ENCODE data around the gene FLAD1. TPM values are rescaled to one million over a fixed set of nuclear protein-coding genes. Genes with fewer than 3 reads are reported as not detected.

FLAD1 gene
- total RNA-seq, 4 donors from 2014 or later: 12.6 to 33.8 (median 20.7) TPM

- Histone ChIP-seq H3K27me3 (no peaks in the 10 kb centered on the region), H3K36me3 (no peaks in the 10 kb centered on the region), H3K4me1 (peaks cover 0 to 10% of the 10 kb centered on the region in 2 donors), H3K4me3 (no peak overlapping the region), H3K27ac (peak overlapping the region in 1 of 2 donors; percentile 57), H3K9me3 (no peaks in the 10 kb centered on the region)
- TF ChIP-seq CTCF (IDR thresholded peaks at IDR 0.05) (no peak), POLR2A (IDR thresholded peaks at IDR 0.05) (no peak)
- no peak for DNase-seq
- intact Hi-C loops (cut with DNase I; ENCODE audit: low total_unique reads): loop anchor here (5.0 kb wide), 1 partner anchor 49 kb away; the partner anchor contains the start of gene PYGO2
Measured at GRCh38 chr1:155011004-155011416, 27.9 kb downstream of the FLAD1 start.

- intact Hi-C loops (cut with DNase I; ENCODE audit: low total_unique reads): loop anchor here (5.0 kb wide), 1 partner anchor 49 kb away; the partner anchor contains the start of gene PYGO2
- Histone ChIP-seq H3K9me3 (no peaks in the 10 kb centered on the region), H3K36me3 (no peaks in the 10 kb centered on the region), H3K27me3 (no peaks in the 10 kb centered on the region), H3K4me1 (peaks cover 0 to 10% of the 10 kb centered on the region in 2 donors), H3K27ac (peak overlapping the region; percentile 14 to 57), H3K4me3 (no peak overlapping the region)
- no peak for DNase-seq
- TF ChIP-seq POLR2A (IDR thresholded peaks at IDR 0.05) (no peak), CTCF (IDR thresholded peaks at IDR 0.05) (no peak)
Measured at GRCh38 chr1:155011437-155012025, 28.4 kb downstream of the FLAD1 start.

- TF ChIP-seq POLR2A (IDR thresholded peaks at IDR 0.05) (no peak), CTCF (IDR thresholded peaks at IDR 0.05) (no peak)
- Histone ChIP-seq H3K36me3 (no peaks in the 10 kb centered on the region), H3K9me3 (no peaks in the 10 kb centered on the region), H3K27ac (peak overlapping the region; percentile 14 to 57), H3K4me1 (peaks cover 0 to 10% of the 10 kb centered on the region in 2 donors), H3K27me3 (no peaks in the 10 kb centered on the region), H3K4me3 (no peak overlapping the region)
- intact Hi-C loops (cut with DNase I; ENCODE audit: low total_unique reads): loop anchor here (5.0 kb wide), 1 partner anchor 50 kb away; the partner anchor contains the start of gene PYGO2
- DNase-seq: peak; percentile 72 to 78
Measured at GRCh38 chr1:155012026-155012546, 28.9 kb downstream of the FLAD1 start.

- Histone ChIP-seq H3K4me3 (no peak overlapping the region), H3K27me3 (no peaks in the 10 kb centered on the region), H3K9me3 (no peaks in the 10 kb centered on the region), H3K27ac (peak overlapping the region in 1 of 2 donors; percentile 57), H3K36me3 (no peaks in the 10 kb centered on the region), H3K4me1 (peaks cover 0 to 15% of the 10 kb centered on the region in 2 donors)
- TF ChIP-seq POLR2A (IDR thresholded peaks at IDR 0.05): no peak
- TF ChIP-seq CTCF (IDR thresholded peaks at IDR 0.05): no peak
- intact Hi-C loops (cut with DNase I; ENCODE audit: low total_unique reads): loop anchor here (5.0 kb wide), 1 partner anchor 51 kb away; the partner anchor contains the start of gene PYGO2
- no peak for DNase-seq
Measured at GRCh38 chr1:155012776-155013602, 29.8 kb downstream of the FLAD1 start.

Data from uterus (tissue), 4 donors.